ENCODE data around the gene CCDC81. TPM values are rescaled to one million over a fixed set of nuclear protein-coding genes. Genes with fewer than 3 reads are reported as not detected.

Gene CCDC81
- total RNA-seq, 1 donor, result 0.36 TPM

DNA sequence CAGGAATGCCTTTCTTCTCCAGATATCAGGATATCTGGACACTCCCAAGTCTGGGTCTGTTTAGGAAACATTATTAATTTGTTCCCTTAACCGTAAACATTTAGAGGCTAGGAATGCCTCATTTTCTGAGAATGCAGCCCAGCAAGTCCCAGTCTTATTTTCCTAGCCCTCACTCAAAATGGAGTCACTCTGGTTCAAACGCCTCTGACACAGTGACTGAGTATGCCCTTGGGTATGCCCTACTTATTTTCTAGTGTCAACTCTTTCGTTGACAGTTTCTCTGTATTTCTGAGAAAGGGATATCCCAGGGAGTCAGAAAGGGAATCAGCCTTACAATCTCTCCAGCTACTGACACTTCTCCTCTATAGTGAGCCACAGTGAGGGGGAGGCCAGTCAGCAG is 16.0 kb upstream of the CCDC81 start:
- no peak overlapping the region for H3K4me3 ChIP-seq (ENCODE audit: low read depth, low read length)
- TF ChIP-seq CTCF (IDR thresholded peaks at IDR 0.05; ENCODE audit: insufficient read depth, low read length), result no peak
- no peak for DNase-seq (ENCODE audit: low read depth)

DNA sequence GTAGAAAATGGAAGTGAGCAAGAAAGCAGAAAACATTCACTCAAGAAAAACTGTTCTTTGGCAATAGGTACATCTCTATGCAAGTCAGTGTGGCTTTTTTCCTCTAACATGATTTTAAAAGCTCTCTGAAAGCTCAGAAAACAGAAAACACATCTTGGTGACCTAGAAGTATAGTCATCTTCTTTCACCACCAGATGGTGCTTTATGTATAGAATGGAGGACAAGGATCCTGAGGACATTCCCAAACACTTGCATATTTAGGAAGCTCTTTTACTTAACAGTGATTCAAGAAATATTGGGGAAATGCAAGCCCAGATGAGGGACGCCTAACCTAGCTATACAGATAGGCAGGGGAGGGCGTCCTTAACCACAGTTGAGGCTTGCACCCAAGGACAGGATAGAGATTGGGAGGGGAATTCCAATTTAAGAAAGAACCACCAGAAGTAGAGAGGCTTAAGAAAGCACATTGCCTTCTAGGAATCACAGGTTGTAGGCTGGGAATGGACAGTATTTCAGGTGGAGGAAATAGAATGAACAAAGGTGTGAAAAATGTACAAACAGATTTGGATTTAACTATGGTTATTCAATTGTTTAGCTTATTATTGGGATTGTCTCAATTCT is 13.8 kb upstream of the CCDC81 start:
- TF ChIP-seq CTCF (IDR thresholded peaks at IDR 0.05; ENCODE audit: insufficient read depth, low read length), result peak; percentile 60
- DNase-seq (ENCODE audit: low read depth), result peak; percentile 79

GRCh38 chr11:86363424-86363823 is 11.3 kb upstream of the CCDC81 start:
- H3K4me3 ChIP-seq (ENCODE audit: low read depth, low read length), result no peak overlapping the region
- DNase-seq (ENCODE audit: low read depth), result no peak
- no peak for TF ChIP-seq CTCF (IDR thresholded peaks at IDR 0.05; ENCODE audit: insufficient read depth, low read length)

More for the DNA sequence above, 13.8 kb upstream of the CCDC81 start:
- no peak overlapping the region for H3K4me3 ChIP-seq (ENCODE audit: low read depth, low read length)

DNA sequence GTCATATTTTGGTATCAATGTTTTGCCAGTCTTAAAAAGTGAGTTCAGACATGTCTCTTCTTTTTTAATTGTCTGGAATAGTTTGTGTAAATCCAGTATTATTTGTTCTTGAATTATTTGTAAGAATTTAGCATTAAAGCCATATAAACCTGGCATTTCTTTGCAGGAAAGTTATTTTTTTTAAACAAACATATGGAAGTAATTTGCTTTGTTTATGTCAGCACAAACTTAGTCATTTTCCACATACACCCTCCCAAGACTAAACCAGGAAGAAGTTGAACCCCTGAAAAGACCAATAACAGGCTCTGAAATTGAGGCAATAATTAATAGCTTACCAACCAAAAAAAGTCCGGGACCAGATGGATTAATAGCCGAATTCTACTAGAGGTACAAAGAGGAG is 9.1 kb upstream of the CCDC81 start:
- no peak for TF ChIP-seq CTCF (IDR thresholded peaks at IDR 0.05; ENCODE audit: insufficient read depth, low read length)
- DNase-seq (ENCODE audit: low read depth), result peak; percentile 34
- no peak overlapping the region for H3K4me3 ChIP-seq (ENCODE audit: low read depth, low read length)

DNA sequence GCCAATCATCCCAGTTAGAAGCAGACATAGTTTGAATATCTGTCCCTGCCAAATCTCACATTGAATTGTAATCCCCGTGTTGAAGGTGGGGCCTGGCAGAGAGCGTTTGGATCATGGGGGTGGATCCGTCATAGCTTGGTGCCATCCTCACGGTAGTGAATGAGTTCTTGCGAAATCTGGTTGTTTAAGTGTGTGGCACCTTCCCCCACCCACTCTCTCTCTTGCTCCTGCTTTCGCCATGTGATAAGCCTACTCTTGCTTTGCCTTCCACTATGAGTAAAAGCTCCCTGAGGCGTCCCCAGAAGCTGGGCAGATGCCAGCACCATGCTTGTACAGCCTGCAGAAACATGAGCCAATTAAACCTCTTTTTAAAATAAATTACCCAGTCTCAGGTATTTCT is 5.0 kb upstream of the CCDC81 start:
- no peak for TF ChIP-seq CTCF (IDR thresholded peaks at IDR 0.05; ENCODE audit: insufficient read depth, low read length)
- no peak overlapping the region for H3K4me3 ChIP-seq (ENCODE audit: low read depth, low read length)

GRCh38 chr11:86370171-86370570 is 4.5 kb upstream of the CCDC81 start:
- no peak for DNase-seq (ENCODE audit: low read depth)
- no peak overlapping the region for H3K4me3 ChIP-seq (ENCODE audit: low read depth, low read length)
- TF ChIP-seq CTCF (IDR thresholded peaks at IDR 0.05; ENCODE audit: insufficient read depth, low read length), result no peak

More for the DNA sequence above, 5.0 kb upstream of the CCDC81 start:
- no peak for DNase-seq (ENCODE audit: low read depth)

All from fibroblast of the aortic adventitia (primary cell).